ENCODE results near the gene REG3G.

- TF ChIP-seq, protein P1, sequence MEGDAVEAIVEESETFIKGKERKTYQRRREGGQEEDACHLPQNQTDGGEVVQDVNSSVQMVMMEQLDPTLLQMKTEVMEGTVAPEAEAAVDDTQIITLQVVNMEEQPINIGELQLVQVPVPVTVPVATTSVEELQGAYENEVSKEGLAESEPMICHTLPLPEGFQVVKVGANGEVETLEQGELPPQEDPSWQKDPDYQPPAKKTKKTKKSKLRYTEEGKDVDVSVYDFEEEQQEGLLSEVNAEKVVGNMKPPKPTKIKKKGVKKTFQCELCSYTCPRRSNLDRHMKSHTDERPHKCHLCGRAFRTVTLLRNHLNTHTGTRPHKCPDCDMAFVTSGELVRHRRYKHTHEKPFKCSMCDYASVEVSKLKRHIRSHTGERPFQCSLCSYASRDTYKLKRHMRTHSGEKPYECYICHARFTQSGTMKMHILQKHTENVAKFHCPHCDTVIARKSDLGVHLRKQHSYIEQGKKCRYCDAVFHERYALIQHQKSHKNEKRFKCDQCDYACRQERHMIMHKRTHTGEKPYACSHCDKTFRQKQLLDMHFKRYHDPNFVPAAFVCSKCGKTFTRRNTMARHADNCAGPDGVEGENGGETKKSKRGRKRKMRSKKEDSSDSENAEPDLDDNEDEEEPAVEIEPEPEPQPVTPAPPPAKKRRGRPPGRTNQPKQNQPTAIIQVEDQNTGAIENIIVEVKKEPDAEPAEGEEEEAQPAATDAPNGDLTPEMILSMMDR (conservative IDR thresholded peaks at IDR 0.05 in 1 of 2, IDR thresholded peaks at IDR 0.05 in 1 of 2; ENCODE audit: low read depth in 1 of 2, low read length in 2 of 2): no peak
- no peak for TF ChIP-seq EZH2 (IDR thresholded peaks at IDR 0.05; ENCODE audit: low read length, missing control alignments)
Observed at GRCh38 chr2:79026061-79026460, 559 bp downstream of the REG3G start.

Measured in fibroblast of lung (primary cell).